Liver (tissue), 9 donors: ENCODE measurements around the gene SLC11A2. TPM values are rescaled to one million over a fixed set of nuclear protein-coding genes. Genes with fewer than 3 reads are reported as not detected.
"Not testable (repeated sequence)": the region's sequence is repeated elsewhere in the genome, so short reads cannot be mapped to it uniquely, and the experiment has no call there.

Source experiments
- DNase-seq: peaks from one replicate; pipeline ENCODE4 v3.0.0-alpha.2; 2017; ENCODE audit warnings: low spot score
- H3K27ac ChIP-seq, 2 donors: one replicate each; pipeline ENCODE4 v1.7.0; 2013; ENCODE audit warnings: inconsistent platforms in 2 of 2, low read length in 2 of 2, control low read depth in 1 of 2, low read depth in 1 of 2, mild to moderate bottlenecking in 1 of 2
- H3K27me3 ChIP-seq, 4 donors: one replicate each; pipeline versions ENCODE4 v1.6.1 to v1.7.0; 2013; ENCODE audit warnings: low read length in 3 of 4, inconsistent platforms in 1 of 4, mild to moderate bottlenecking in 1 of 4, moderate library complexity in 1 of 4; ENCODE audit not compliant: control insufficient read depth in 4 of 4, insufficient read depth in 4 of 4
- H3K36me3 ChIP-seq, 4 donors: one replicate each; pipeline versions ENCODE4 v1.6.1 to v1.7.0; 2013; ENCODE audit warnings: low read length in 3 of 4, mild to moderate bottlenecking in 3 of 4, low read depth in 1 of 4, moderate library complexity in 1 of 4; ENCODE audit not compliant: control insufficient read depth in 4 of 4, insufficient read depth in 3 of 4
- H3K4me1 ChIP-seq, 4 donors: one replicate each; pipeline versions ENCODE4 v1.6.1 to v1.7.0; 2013; ENCODE audit warnings: low read length in 3 of 4, mild to moderate bottlenecking in 3 of 4, moderate library complexity in 1 of 4; ENCODE audit not compliant: control insufficient read depth in 4 of 4, insufficient read depth in 4 of 4
- H3K4me3 ChIP-seq, 3 donors: one replicate each; pipeline versions ENCODE4 v1.6.1 to v1.7.0; 2013; ENCODE audit warnings: low read length in 3 of 3, control low read depth in 1 of 3, low read depth in 1 of 3, mild to moderate bottlenecking in 1 of 3
- H3K9ac ChIP-seq, 2 donors: one replicate each; pipeline ENCODE4 v1.7.0; 2013; ENCODE audit warnings: low read length in 2 of 2, mild to moderate bottlenecking in 2 of 2, moderate library complexity in 2 of 2, control low read depth in 1 of 2, low read depth in 1 of 2
- H3K9me3 ChIP-seq, 4 donors: one replicate each; pipeline versions ENCODE4 v1.6.1 to v1.7.0; 2013; ENCODE audit warnings: low read length in 3 of 4; ENCODE audit not compliant: control insufficient read depth in 4 of 4
- ATF3 ChIP-seq: IDR thresholded peaks from 2 replicates; pipeline ENCODE4 v1.6.1; 2016; ENCODE audit warnings: antibody characterized with exemption
- FOXA1 ChIP-seq: IDR thresholded peaks from 2 replicates; pipeline ENCODE4 v1.6.1; 2016; ENCODE audit warnings: antibody characterized with exemption
- FOXA2 ChIP-seq: IDR thresholded peaks from 2 replicates; pipeline ENCODE4 v1.6.1; 2016; ENCODE audit warnings: antibody characterized with exemption
- GABPA ChIP-seq, 2 donors: IDR thresholded peaks in 1 of 2; conservative IDR thresholded peaks in 1 of 2; 2 replicates each; pipeline ENCODE4 v1.6.1; 2016; ENCODE audit warnings: antibody characterized with exemption in 2 of 2, mild to moderate bottlenecking in 1 of 2, moderate library complexity in 1 of 2
- HNF4A ChIP-seq, 2 donors: conservative IDR thresholded peaks; 2 replicates each; pipeline ENCODE4 v1.6.1; 2016; ENCODE audit warnings: antibody characterized with exemption in 2 of 2, mild to moderate bottlenecking in 2 of 2
- HNF4G ChIP-seq: IDR thresholded peaks from 2 replicates; pipeline ENCODE4 v1.6.1; 2016; ENCODE audit warnings: antibody characterized with exemption
- JUND ChIP-seq, 2 donors: IDR thresholded peaks; 2 replicates each; pipeline ENCODE4 v1.6.1; 2016; ENCODE audit warnings: antibody characterized with exemption in 2 of 2
- MAX ChIP-seq: IDR thresholded peaks from 2 replicates; pipeline ENCODE4 v1.6.1; 2016; ENCODE audit warnings: antibody characterized with exemption
- NR2F2 ChIP-seq: IDR thresholded peaks from 2 replicates; pipeline ENCODE4 v1.6.1; 2016; ENCODE audit warnings: antibody characterized with exemption
- RAD21 ChIP-seq, 2 donors: IDR thresholded peaks; 2 replicates each; pipeline ENCODE4 v1.6.1; 2016; ENCODE audit warnings: antibody characterized with exemption in 2 of 2, mild to moderate bottlenecking in 2 of 2
- REST ChIP-seq: IDR thresholded peaks from 2 replicates; pipeline ENCODE4 v1.6.1; 2016; ENCODE audit warnings: antibody characterized with exemption, mild to moderate bottlenecking
- RXRA ChIP-seq, 2 donors: IDR thresholded peaks; 2 replicates each; pipeline ENCODE4 v1.6.1; 2017 to 2018; ENCODE audit warnings: antibody characterized with exemption in 2 of 2, mild to moderate bottlenecking in 1 of 2
- TAF1 ChIP-seq: conservative IDR thresholded peaks from 2 replicates; pipeline ENCODE4 v1.6.1; 2016; ENCODE audit warnings: antibody characterized with exemption, mild to moderate bottlenecking
- YY1 ChIP-seq: IDR thresholded peaks from 2 replicates; pipeline ENCODE4 v1.6.1; 2016; ENCODE audit warnings: antibody characterized with exemption, mild to moderate bottlenecking
- ZBTB33 ChIP-seq: IDR thresholded peaks from 2 replicates; pipeline ENCODE4 v1.6.1; 2016; ENCODE audit warnings: antibody characterized with exemption
- WGBS: extraction: QIAGEN DNeasy Blood & Tissue Kit; methylation state at CpG from one replicate; pipeline ENCODE4 v1.1.7; 2013; 5-methylcytosine and 5-hydroxymethylcytosine counted together
- polyA plus RNA-seq, 2 donors: library from polyadenylated mRNA; stranded (reverse) in 1 of 2; unstranded in 1 of 2; fragments of 200-250 nt in 1 of 2; fragments of >200 nt in 1 of 2; fragmentation: Nextera tagmentation in 1 of 2; extraction: Ambion mirVana in 1 of 2; gene quantifications; one replicate each; pipeline versions ENCODE4 v1.2.1 to v1.2.3, GENCODE V29; 2013 to 2015
- total RNA-seq, 2 donors: library from RNA; depleted of rRNA; stranded (reverse); fragments of >200 nt; gene quantifications; one replicate each; pipeline ENCODE4 v1.2.3, GENCODE V29; 2014
- donor health status: healthy.
- donor health status: healthy.
- donor health status: healthy.
- donor health status: healthy.
- donor health status: healthy.

SLC11A2 gene
- total and polyA plus RNA-seq, 4 donors = 15.2 to 108 (median 52.2) TPM

GRCh38 chr12:50960130-50960529 is 66.1 kb downstream of the SLC11A2 start:
- TF ChIP-seq FOXA1 = no peak
- no peak for TF ChIP-seq REST
- TF ChIP-seq RXRA (IDR thresholded peaks at IDR 0.05) = no peak
- no peak for TF ChIP-seq YY1
- TF ChIP-seq RAD21 (IDR thresholded peaks at IDR 0.05) = no peak

GRCh38 chr12:50955697-50956096 is 70.5 kb downstream of the SLC11A2 start:
- TF ChIP-seq FOXA1 = no peak
- TF ChIP-seq GABPA (IDR thresholded peaks at IDR 0.05 in 1 of 2, conservative IDR thresholded peaks at IDR 0.05 in 1 of 2) = no peak
- no peak for TF ChIP-seq HNF4A (conservative IDR thresholded peaks at IDR 0.05)
- TF ChIP-seq TAF1 = no peak
- TF ChIP-seq MAX = no peak
- TF ChIP-seq FOXA2 = no peak
- no peak for TF ChIP-seq YY1
- no peak for TF ChIP-seq JUND (IDR thresholded peaks at IDR 0.05)
- Histone ChIP-seq H3K27ac (no peak overlapping the region), H3K27me3 (no peaks in the 10 kb centered on the region), H3K4me1 (no peaks in the 10 kb centered on the region), H3K36me3 (no peaks in the 10 kb centered on the region), H3K9ac (no peak overlapping the region), H3K9me3 (no peaks in the 10 kb centered on the region), H3K4me3 (no peak overlapping the region)
- DNase-seq = no peak
- 52% methylated on average over 2 of the region's 2 CpGs for WGBS

More at GRCh38 chr12:50960130-50960529, 66.1 kb downstream of the SLC11A2 start:
- H3K9me3 ChIP-seq = no peaks in the 10 kb centered on the region
- no peak overlapping the region for H3K27ac ChIP-seq
- no peaks in the 10 kb centered on the region for H3K4me1 ChIP-seq
- H3K4me3 ChIP-seq = no peak overlapping the region
- no peaks in the 10 kb centered on the region for H3K36me3 ChIP-seq
- no peaks in the 10 kb centered on the region for H3K27me3 ChIP-seq
- H3K9ac ChIP-seq = no peak overlapping the region
- no peak for DNase-seq

GRCh38 chr12:50955288-50955687 is 70.9 kb downstream of the SLC11A2 start:
- Histone ChIP-seq H3K9me3 (no peaks in the 10 kb centered on the region), H3K9ac (no peak overlapping the region), H3K36me3 (no peaks in the 10 kb centered on the region), H3K27ac (no peak overlapping the region), H3K4me1 (no peaks in the 10 kb centered on the region), H3K27me3 (no peaks in the 10 kb centered on the region), H3K4me3 (no peak overlapping the region)
- WGBS = 94% methylated on average over 1 of the region's 1 CpG
- no peak for TF ChIP-seq HNF4A (conservative IDR thresholded peaks at IDR 0.05)
- TF ChIP-seq RAD21 (IDR thresholded peaks at IDR 0.05) = no peak
- no peak for TF ChIP-seq RXRA (IDR thresholded peaks at IDR 0.05)
- TF ChIP-seq REST = no peak
- no peak for TF ChIP-seq FOXA1
- no peak for TF ChIP-seq MAX
- TF ChIP-seq ZBTB33 = no peak
- TF ChIP-seq ATF3 = no peak
- no peak for TF ChIP-seq HNF4G
- TF ChIP-seq NR2F2 = no peak
- no peak for TF ChIP-seq YY1
- TF ChIP-seq TAF1 = no peak
- TF ChIP-seq FOXA2 = no peak
- no peak for DNase-seq

- not testable (repeated sequence) for H3K27ac ChIP-seq, H3K9me3 ChIP-seq, H3K9ac ChIP-seq, DNase-seq, H3K27me3 ChIP-seq, H3K4me3 ChIP-seq, H3K4me1 ChIP-seq, H3K36me3 ChIP-seq
- 97% methylated on average over 2 of the region's 2 CpGs for WGBS
These were observed 71.4 kb downstream of the SLC11A2 start for GRCh38 chr12:50954789-50955188.
